ENCODE measurements around the gene IMPG2. TPM values are rescaled to one million over a fixed set of nuclear protein-coding genes. Genes with fewer than 3 reads are reported as not detected.

Gene IMPG2
- total RNA-seq, 5 donors from 2014 or later (not counting 1 experiment from before 2014, with no cell fraction given) = 0.56 to 0.88 (median 0.76) TPM

- no peaks in the 10 kb centered on the region for H3K27me3 ChIP-seq (replicated peaks in 1 of 2; ENCODE audit: control insufficient read depth in 2 of 2, extremely low read depth in 1 of 2, insufficient read depth in 2 of 2, low read length in 1 of 2)
- H3K9me3 Mint-ChIP-seq = peaks cover 0 to 10% (median 0%) of the 10 kb centered on the region in 3 donors
- H3K27me3 Mint-ChIP-seq = no peaks in the 10 kb centered on the region
- no peak overlapping the region for H3K27ac Mint-ChIP-seq
- no peak overlapping the region for H3K4me3 ChIP-seq (ENCODE audit: control insufficient read depth in 1 of 2, extremely low read depth in 1 of 2, low read length in 1 of 2)
- H3K4me1 ChIP-seq (ENCODE audit: control insufficient read depth in 1 of 2, extremely low read depth in 1 of 2, insufficient read depth in 2 of 2, low read length in 2 of 2) = no peaks in the 10 kb centered on the region
- no peaks in the 10 kb centered on the region for H3K9me3 ChIP-seq
- DNase-seq (no peak), ATAC-seq (replicated peaks in 1 of 4) (no peak)
- CTCF ChIA-PET = no interaction called here
- no peaks in the 10 kb centered on the region for H3K36me3 ChIP-seq (ENCODE audit: control insufficient read depth in 2 of 2, extremely low read depth in 1 of 2, insufficient read depth in 1 of 2, low read length in 1 of 2)
- POLR2A ChIA-PET = no interaction called here
- H3K27ac ChIP-seq (ENCODE audit: low read length) = no peak overlapping the region
- peaks cover 29% of the 10 kb centered on the region for H3K36me3 Mint-ChIP-seq
- H3K4me1 Mint-ChIP-seq = peaks cover 0 to 2% (median 0%) of the 10 kb centered on the region in 3 donors
- H3K4me3 Mint-ChIP-seq = no peak overlapping the region
These were observed 58.9 kb downstream of the IMPG2 start for GRCh38 chr3:101261506-101261905.

- Mint-ChIP-seq H3K27ac (no peak overlapping the region), H3K4me1 (peaks cover 0 to 2% (median 0%) of the 10 kb centered on the region in 3 donors), H3K36me3 (peaks cover 36% of the 10 kb centered on the region), H3K9me3 (peaks cover 0 to 5% (median 0%) of the 10 kb centered on the region in 3 donors), H3K4me3 (no peak overlapping the region), H3K27me3 (no peaks in the 10 kb centered on the region)
- no peak for ATAC-seq (replicated peaks in 1 of 4)
- ChIA-PET CTCF (interaction anchor here in 1 of 2 donors (0.6 kb wide), 1 partner anchor 221 kb away, joined by 3 read pairs; no protein-coding TSS in a partner anchor), POLR2A (no interaction called here)
- no peaks in the 10 kb centered on the region for H3K27me3 ChIP-seq (replicated peaks in 1 of 2; ENCODE audit: control insufficient read depth in 2 of 2, extremely low read depth in 1 of 2, insufficient read depth in 2 of 2, low read length in 1 of 2)
- no peaks in the 10 kb centered on the region for H3K36me3 ChIP-seq (ENCODE audit: control insufficient read depth in 2 of 2, extremely low read depth in 1 of 2, insufficient read depth in 1 of 2, low read length in 1 of 2)
- H3K4me1 ChIP-seq (ENCODE audit: control insufficient read depth in 1 of 2, extremely low read depth in 1 of 2, insufficient read depth in 2 of 2, low read length in 2 of 2) = no peaks in the 10 kb centered on the region
- DNase-seq = no peak
- no peak overlapping the region for H3K27ac ChIP-seq (ENCODE audit: low read length)
- 64% methylated on average over 2 of the region's 4 CpGs for WGBS (ENCODE audit: insufficient coverage)
- no peaks in the 10 kb centered on the region for H3K9me3 ChIP-seq
- no peak overlapping the region for H3K4me3 ChIP-seq (ENCODE audit: control insufficient read depth in 1 of 2, extremely low read depth in 1 of 2, low read length in 1 of 2)
These were observed 60.7 kb downstream of the IMPG2 start for GRCh38 chr3:101259485-101260341.

GRCh38 chr3:101256511-101256910, 63.9 kb downstream of the IMPG2 start:
- DNase-seq (no peak), ATAC-seq (replicated peaks in 1 of 4) (no peak)
- no peaks in the 10 kb centered on the region for H3K27me3 Mint-ChIP-seq
- no peaks in the 10 kb centered on the region for H3K36me3 ChIP-seq (ENCODE audit: control insufficient read depth in 2 of 2, extremely low read depth in 1 of 2, insufficient read depth in 1 of 2, low read length in 1 of 2)
- ChIA-PET CTCF (no interaction called here), POLR2A (no interaction called here)
- no peaks in the 10 kb centered on the region for H3K27me3 ChIP-seq (replicated peaks in 1 of 2; ENCODE audit: control insufficient read depth in 2 of 2, extremely low read depth in 1 of 2, insufficient read depth in 2 of 2, low read length in 1 of 2)
- H3K9me3 ChIP-seq = no peaks in the 10 kb centered on the region
- WGBS (ENCODE audit: insufficient coverage) = no CpG with 5 or more reads among the region's 3 CpGs
- no peak overlapping the region for H3K4me3 ChIP-seq (ENCODE audit: control insufficient read depth in 1 of 2, extremely low read depth in 1 of 2, low read length in 1 of 2)
- no peaks in the 10 kb centered on the region for H3K4me1 Mint-ChIP-seq
- no peak overlapping the region for H3K27ac Mint-ChIP-seq
- H3K4me3 Mint-ChIP-seq = no peak overlapping the region
- H3K4me1 ChIP-seq (ENCODE audit: control insufficient read depth in 1 of 2, extremely low read depth in 1 of 2, insufficient read depth in 2 of 2, low read length in 2 of 2) = no peaks in the 10 kb centered on the region
- H3K9me3 Mint-ChIP-seq = no peaks in the 10 kb centered on the region
- H3K36me3 Mint-ChIP-seq = peaks cover 38% of the 10 kb centered on the region
- no peak overlapping the region for H3K27ac ChIP-seq (ENCODE audit: low read length)

- H3K9me3 Mint-ChIP-seq = no peaks in the 10 kb centered on the region
- no peak overlapping the region for H3K27ac Mint-ChIP-seq
- ATAC-seq (replicated peaks in 1 of 4) (no peak), DNase-seq (no peak)
- H3K4me3 Mint-ChIP-seq = no peak overlapping the region
- H3K9me3 ChIP-seq = no peaks in the 10 kb centered on the region
- no peaks in the 10 kb centered on the region for H3K36me3 ChIP-seq (ENCODE audit: control insufficient read depth in 2 of 2, extremely low read depth in 1 of 2, insufficient read depth in 1 of 2, low read length in 1 of 2)
- H3K36me3 Mint-ChIP-seq = peaks cover 34% of the 10 kb centered on the region
- H3K27me3 ChIP-seq (replicated peaks in 1 of 2; ENCODE audit: control insufficient read depth in 2 of 2, extremely low read depth in 1 of 2, insufficient read depth in 2 of 2, low read length in 1 of 2) = no peaks in the 10 kb centered on the region
- no peaks in the 10 kb centered on the region for H3K27me3 Mint-ChIP-seq
- H3K27ac ChIP-seq (ENCODE audit: low read length) = no peak overlapping the region
- WGBS (ENCODE audit: insufficient coverage) = 100% methylated on average over 1 of the region's 2 CpGs
- H3K4me1 Mint-ChIP-seq = no peaks in the 10 kb centered on the region
- no peaks in the 10 kb centered on the region for H3K4me1 ChIP-seq (ENCODE audit: control insufficient read depth in 1 of 2, extremely low read depth in 1 of 2, insufficient read depth in 2 of 2, low read length in 2 of 2)
- no peak overlapping the region for H3K4me3 ChIP-seq (ENCODE audit: control insufficient read depth in 1 of 2, extremely low read depth in 1 of 2, low read length in 1 of 2)
- ChIA-PET CTCF (no interaction called here), POLR2A (no interaction called here)
These were observed 64.9 kb downstream of the IMPG2 start for GRCh38 chr3:101255441-101255840.

- peaks cover 42% of the 10 kb centered on the region for H3K36me3 Mint-ChIP-seq
- POLR2A ChIA-PET = no interaction called here
- Histone ChIP-seq H3K4me1 (ENCODE audit: control insufficient read depth in 1 of 2, extremely low read depth in 1 of 2, insufficient read depth in 2 of 2, low read length in 2 of 2) (no peaks in the 10 kb centered on the region), H3K9me3 (no peaks in the 10 kb centered on the region), H3K4me3 (ENCODE audit: control insufficient read depth in 1 of 2, extremely low read depth in 1 of 2, low read length in 1 of 2) (no peak overlapping the region), H3K27ac (ENCODE audit: low read length) (no peak overlapping the region), H3K36me3 (ENCODE audit: control insufficient read depth in 2 of 2, extremely low read depth in 1 of 2, insufficient read depth in 1 of 2, low read length in 1 of 2) (no peaks in the 10 kb centered on the region), H3K27me3 (replicated peaks in 1 of 2; ENCODE audit: control insufficient read depth in 2 of 2, extremely low read depth in 1 of 2, insufficient read depth in 2 of 2, low read length in 1 of 2) (no peaks in the 10 kb centered on the region)
- no CpG with 5 or more reads among the region's 3 CpGs for WGBS (ENCODE audit: insufficient coverage)
- H3K27ac Mint-ChIP-seq = no peak overlapping the region
- no peaks in the 10 kb centered on the region for H3K4me1 Mint-ChIP-seq
- H3K27me3 Mint-ChIP-seq = no peaks in the 10 kb centered on the region
- ATAC-seq (replicated peaks in 1 of 4) (no peak), DNase-seq (no peak)
- CTCF ChIA-PET = no interaction called here
- no peak overlapping the region for H3K4me3 Mint-ChIP-seq
- no peaks in the 10 kb centered on the region for H3K9me3 Mint-ChIP-seq
These were observed 67.0 kb downstream of the IMPG2 start for GRCh38 chr3:101253396-101253795.

GRCh38 chr3:101252945-101253344, 67.4 kb downstream of the IMPG2 start:
- no peak overlapping the region for H3K27ac ChIP-seq (ENCODE audit: low read length)
- Mint-ChIP-seq H3K9me3 (no peaks in the 10 kb centered on the region), H3K27me3 (no peaks in the 10 kb centered on the region), H3K27ac (no peak overlapping the region), H3K4me1 (no peaks in the 10 kb centered on the region), H3K36me3 (peaks cover 46% of the 10 kb centered on the region), H3K4me3 (no peak overlapping the region)
- ATAC-seq (replicated peaks in 1 of 4) (no peak), DNase-seq (no peak)
- no peak overlapping the region for H3K4me3 ChIP-seq (ENCODE audit: control insufficient read depth in 1 of 2, extremely low read depth in 1 of 2, low read length in 1 of 2)
- H3K27me3 ChIP-seq (replicated peaks in 1 of 2; ENCODE audit: control insufficient read depth in 2 of 2, extremely low read depth in 1 of 2, insufficient read depth in 2 of 2, low read length in 1 of 2) = no peaks in the 10 kb centered on the region
- ChIA-PET POLR2A (no interaction called here), CTCF (no interaction called here)
- WGBS (ENCODE audit: insufficient coverage) = no CpG with 5 or more reads among the region's 2 CpGs
- H3K36me3 ChIP-seq (ENCODE audit: control insufficient read depth in 2 of 2, extremely low read depth in 1 of 2, insufficient read depth in 1 of 2, low read length in 1 of 2) = no peaks in the 10 kb centered on the region
- H3K9me3 ChIP-seq = no peaks in the 10 kb centered on the region
- H3K4me1 ChIP-seq (ENCODE audit: control insufficient read depth in 1 of 2, extremely low read depth in 1 of 2, insufficient read depth in 2 of 2, low read length in 2 of 2) = no peaks in the 10 kb centered on the region
